ENCODE data around the gene ERGIC3. TPM values are rescaled to one million over a fixed set of nuclear protein-coding genes. Genes with fewer than 3 reads are reported as not detected.

Gene ERGIC3
- total and polyA plus RNA-seq, 2 of the 13 experiments (the other 11 are each of a cell fraction or from before 2014, with no cell fraction given) = 407 to 670 TPM

- TF ChIP-seq ZNF687 (CRISPR knock-in tag; IDR thresholded peaks at IDR 0.05) (peak; percentile 18; the same call in 1 of the 2 replicates), ZNF704 (CRISPR knock-in tag; IDR thresholded peaks at IDR 0.05; ENCODE audit: borderline replicate concordance) (no peak), WIZ (CRISPR knock-in tag; IDR thresholded peaks at IDR 0.05) (no peak), PHF5A (CRISPR knock-in tag; IDR thresholded peaks at IDR 0.05; ENCODE audit: low read depth, unreplicated experiment) (no peak), ZNF768 (CRISPR knock-in tag; IDR thresholded peaks at IDR 0.05) (peak; percentile 23; the same call in 1 of the 2 replicates), JUND (CRISPR knock-in tag; IDR thresholded peaks at IDR 0.05) (no peak), ZC3H13 (CRISPR knock-in tag; IDR thresholded peaks at IDR 0.05) (peak; percentile 52; the same call in 1 of the 2 replicates), ZNF333 (CRISPR knock-in tag; IDR thresholded peaks at IDR 0.05; ENCODE audit: borderline replicate concordance) (no peak), RNF2 (conservative IDR thresholded peaks at IDR 0.05; ENCODE audit: low read depth) (no peak), ZNF317 (CRISPR knock-in tag; IDR thresholded peaks at IDR 0.05) (no peak), ZBTB7B (CRISPR knock-in tag; IDR thresholded peaks at IDR 0.05) (no peak)
Measured at GRCh38 chr20:35503841-35504561, 37.9 kb upstream of the ERGIC3 start (continued).
